HPDE6-E6E7 (cell line): Measurements from ENCODE around the gene PRKCB.
"Not testable (repeated sequence)": the region's sequence is repeated elsewhere in the genome, so short reads cannot be mapped to it uniquely, and the experiment has no call there.

Experiments
- DNase-seq: peaks from one replicate; pipeline ENCODE4 v3.0.0; 2011; ENCODE audit warnings: missing footprints; ENCODE audit errors: extremely low spot score

PRKCB gene

DNA sequence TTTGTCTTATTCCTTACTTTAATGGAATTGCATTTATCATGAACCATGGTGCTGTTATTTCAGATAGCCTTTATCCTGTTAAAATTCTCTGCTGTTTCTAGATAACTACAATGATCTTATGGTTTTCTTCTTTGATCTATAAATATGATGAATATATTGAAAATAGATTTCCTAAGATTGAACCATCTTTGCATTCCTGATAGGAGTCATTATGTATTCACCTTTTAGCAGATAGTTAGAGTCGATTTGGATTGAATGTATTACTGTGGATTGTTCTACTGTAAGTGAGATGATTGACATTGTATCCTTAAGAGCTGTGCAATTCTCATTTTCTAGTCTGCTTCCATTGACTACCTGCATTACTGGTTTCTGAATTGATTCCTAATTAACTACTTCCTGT is 255.3 kb downstream of the PRKCB start:
- DNase-seq = no peak

- no peak for DNase-seq
Observed at GRCh38 chr16:24093049-24093448, 257.3 kb downstream of the PRKCB start.

- DNase-seq = no peak
Observed at GRCh38 chr16:24094660-24095059, 258.9 kb downstream of the PRKCB start.

DNA sequence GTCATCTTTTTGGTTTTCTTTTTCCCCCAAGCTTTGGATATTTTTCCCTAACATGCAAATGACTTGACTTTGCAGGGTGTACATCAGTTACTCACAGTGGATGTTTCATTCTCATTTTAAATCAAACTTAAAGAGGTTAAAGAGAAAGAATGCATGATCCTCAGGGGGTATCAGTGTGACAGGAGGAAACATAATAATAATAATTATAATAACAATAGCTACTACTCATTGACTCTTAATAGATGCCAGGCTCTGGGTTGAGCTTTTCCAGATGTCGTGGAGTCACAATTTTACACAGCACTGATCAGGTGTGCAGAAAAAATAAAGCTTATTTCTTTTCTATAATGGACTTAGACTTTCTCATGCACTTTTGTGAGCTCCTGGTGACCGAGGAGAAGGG is 263.1 kb downstream of the PRKCB start:
- no peak for DNase-seq

DNA sequence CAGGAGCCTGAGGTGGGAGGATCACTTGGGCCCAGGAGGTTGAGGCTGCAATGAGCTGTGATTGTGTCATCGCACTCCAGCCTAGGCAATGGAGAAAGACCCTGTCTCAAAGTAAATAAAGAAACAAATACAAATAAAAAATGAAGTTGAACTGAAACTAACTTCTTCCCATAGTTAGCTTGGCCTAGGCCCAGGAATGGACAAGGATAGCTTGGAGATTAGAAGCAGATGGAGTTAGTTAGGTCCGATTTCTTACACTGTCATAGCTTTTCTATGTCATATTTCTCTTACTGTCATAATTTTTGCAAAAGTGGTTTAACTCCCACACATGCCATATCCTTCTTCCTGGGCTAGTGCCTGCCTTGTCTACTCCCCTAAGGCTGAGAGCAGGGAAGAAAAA is 265.6 kb downstream of the PRKCB start:
- no peak for DNase-seq

GRCh38 chr16:24102209-24102660 is 266.5 kb downstream of the PRKCB start:
- no peak for DNase-seq

GRCh38 chr16:24105471-24105870 is 269.7 kb downstream of the PRKCB start:
- DNase-seq = not testable (repeated sequence)

DNA sequence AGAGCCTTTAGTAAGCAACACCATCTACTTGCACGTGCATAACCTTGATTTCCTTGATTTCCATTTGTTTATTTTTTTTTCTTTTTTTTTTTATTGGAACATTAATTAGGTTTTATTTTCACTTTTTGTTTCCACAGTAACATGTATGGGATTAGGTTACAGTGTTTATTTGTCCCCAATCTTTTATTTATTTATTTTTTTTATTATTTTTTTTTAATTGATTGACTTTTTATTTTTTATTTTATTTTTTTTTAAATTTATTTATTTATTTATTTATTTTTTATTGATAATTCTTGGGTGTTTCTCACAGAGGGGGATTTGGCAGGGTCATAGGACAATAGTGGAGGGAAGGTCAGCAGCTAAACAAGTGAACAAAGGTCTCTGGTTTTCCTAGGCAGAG is 272.3 kb downstream of the PRKCB start:
- DNase-seq = not testable (repeated sequence)

DNA sequence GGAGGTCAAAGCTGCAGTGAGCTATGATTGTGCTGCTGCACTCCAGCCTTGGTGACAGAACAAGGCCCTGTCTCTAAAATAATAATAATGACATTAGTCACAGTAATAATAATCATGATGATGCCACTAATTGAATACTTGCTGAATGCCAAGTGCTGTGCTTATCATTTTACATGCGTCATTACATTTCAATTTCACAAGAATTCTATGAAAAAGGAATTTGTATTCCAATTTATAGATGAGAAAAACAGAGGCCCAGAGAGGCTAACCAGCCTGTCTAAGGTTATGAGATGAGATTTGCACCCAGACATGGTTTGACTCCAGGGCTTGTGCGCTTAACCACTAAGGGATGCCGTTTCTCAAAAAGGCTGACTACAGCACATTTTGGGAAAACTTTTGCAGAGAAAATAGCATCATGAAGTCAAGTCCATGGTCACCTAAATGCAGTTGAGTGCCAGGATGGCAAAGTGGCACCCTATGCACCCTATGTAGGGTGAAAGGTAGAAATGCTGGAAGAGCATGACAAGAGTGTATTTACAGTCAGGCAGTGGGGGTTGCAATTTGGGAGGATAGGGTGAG is 276.0 kb downstream of the PRKCB start:
- DNase-seq = no peak

GRCh38 chr16:24113115-24113745 is 277.4 kb downstream of the PRKCB start:
- no peak for DNase-seq

DNA sequence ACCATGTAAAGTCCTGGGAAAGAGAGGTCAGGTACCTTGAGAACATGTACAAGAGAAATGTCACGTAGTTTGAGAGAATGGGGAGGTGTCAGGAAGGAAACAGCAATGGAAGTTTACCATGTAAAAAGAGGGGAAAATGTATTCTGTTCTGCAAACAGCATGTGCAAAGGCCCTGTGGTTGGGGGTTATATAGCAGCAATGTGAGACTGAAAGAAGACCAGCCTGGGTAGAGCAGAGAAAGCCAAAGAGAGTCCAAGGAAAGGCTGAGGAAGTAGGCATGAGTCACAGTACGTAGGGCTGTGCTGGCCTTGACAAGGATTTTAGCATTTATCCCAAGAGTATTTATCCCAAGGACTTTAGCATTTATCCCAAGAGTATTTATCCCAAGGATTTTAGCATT is 279.1 kb downstream of the PRKCB start:
- DNase-seq = no peak

GRCh38 chr16:24116046-24116776 is 280.4 kb downstream of the PRKCB start:
- no peak for DNase-seq

GRCh38 chr16:24116989-24117388 is 281.2 kb downstream of the PRKCB start:
- DNase-seq = no peak

GRCh38 chr16:24117680-24118079 is 281.9 kb downstream of the PRKCB start:
- no peak for DNase-seq

- DNase-seq = no peak
Observed at GRCh38 chr16:24118126-24118821, 282.5 kb downstream of the PRKCB start.

DNA sequence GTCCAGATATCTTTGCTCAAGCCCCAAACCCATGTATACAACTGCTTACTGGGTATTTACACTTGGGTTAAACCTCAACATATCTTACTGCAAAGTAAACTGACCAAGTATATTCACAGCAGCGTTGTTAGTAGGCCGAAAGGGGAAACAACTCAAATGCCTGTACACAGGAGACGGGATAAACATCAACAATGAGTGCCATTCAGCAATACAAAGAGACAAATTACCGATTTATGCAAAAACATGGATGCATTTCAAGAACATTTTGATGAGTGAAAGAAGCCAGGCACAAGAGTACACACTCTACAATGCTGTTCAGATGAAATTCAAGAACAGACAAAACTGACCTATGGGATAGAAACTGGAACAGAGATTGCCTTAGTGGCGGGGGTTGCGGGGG is 284.0 kb downstream of the PRKCB start:
- DNase-seq = no peak

GRCh38 chr16:24123275-24123674 is 287.5 kb downstream of the PRKCB start:
- no peak for DNase-seq

DNA sequence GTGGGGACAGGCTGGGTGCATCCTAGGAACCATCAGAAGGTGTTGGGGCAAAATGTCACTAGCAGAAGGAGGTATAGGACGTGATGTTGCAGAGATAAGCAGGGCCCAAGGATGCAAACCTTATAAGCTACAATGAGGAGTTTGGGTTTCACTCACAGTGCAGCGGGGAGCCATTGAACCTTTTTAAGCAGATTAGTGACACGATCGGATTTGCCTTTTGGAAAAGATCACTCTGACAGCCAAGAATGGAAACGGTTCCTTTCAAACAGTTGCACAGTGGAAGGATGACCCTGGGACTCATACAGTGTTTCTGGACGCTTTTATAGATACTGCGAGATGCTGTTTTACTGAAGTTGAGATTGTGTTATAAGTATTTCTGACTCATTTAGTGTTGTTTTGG is 288.5 kb downstream of the PRKCB start:
- DNase-seq = no peak

- no peak for DNase-seq
Observed at GRCh38 chr16:24125214-24125613, 289.4 kb downstream of the PRKCB start.

GRCh38 chr16:24129412-24129918 is 293.7 kb downstream of the PRKCB start:
- no peak for DNase-seq

DNA sequence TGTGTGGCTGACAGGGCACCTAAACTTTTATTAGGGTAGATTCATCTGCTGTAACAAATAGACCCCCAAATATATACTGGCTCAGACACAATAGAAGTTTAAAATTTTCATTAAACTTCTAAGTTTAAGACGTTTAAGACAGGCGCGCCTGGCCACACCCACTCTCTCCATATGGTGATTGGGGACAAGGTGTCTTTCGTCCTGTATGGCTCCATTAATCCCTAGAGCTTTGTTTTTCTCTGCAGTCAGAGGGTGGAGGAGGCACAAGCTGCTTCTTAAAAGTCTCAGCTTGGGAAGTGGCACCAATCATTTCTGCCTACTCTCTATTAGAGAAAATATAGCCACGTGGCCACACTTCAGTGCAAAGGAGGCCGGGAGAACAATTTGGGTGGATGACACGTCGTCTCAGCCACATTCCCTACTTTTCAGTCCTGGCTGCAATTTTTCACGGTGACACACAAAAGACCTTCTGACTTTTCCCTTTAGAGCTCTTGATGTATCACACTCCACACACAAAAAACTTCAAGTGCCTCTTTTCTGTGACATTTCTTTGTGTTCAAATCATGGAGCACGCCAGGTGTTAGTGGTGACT is 294.8 kb downstream of the PRKCB start:
- DNase-seq = no peak

DNA sequence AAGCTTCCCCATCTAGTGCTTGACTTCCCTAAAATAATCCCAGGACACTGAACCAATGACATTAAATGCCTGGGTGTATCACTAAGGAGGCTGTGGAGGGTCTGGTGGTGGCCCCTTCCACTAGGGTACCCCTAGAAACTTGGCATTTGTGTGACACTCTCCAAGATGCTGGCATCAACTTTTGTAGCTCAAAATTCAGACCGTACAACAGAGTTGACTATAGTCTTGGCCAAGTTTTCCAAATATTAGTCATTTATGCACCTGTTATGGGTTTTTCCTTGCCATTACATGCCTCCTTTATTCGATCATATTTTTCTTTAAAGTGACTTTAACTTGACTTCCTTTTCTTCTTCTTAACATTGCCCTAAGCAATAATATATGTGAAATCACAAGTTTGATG is 295.5 kb downstream of the PRKCB start:
- DNase-seq = no peak
